Brain microvascular endothelial cell (primary cell): ENCODE results near the gene ARMC7.
"Not testable (repeated sequence)": the region's sequence is repeated elsewhere in the genome, so short reads cannot be mapped to it uniquely, and the experiment has no call there.

ENCODE experiments used
- DNase-seq: peaks from one replicate; pipeline ENCODE4 v3.0.0-alpha.2; 2020
- H3K27ac ChIP-seq: fragments of 250-450 bp; sonication (Bioruptor Pico); 2 replicates; pipeline ENCODE4 v1.5.1; 2020; ENCODE audit warnings: mild to moderate bottlenecking, moderate library complexity
- H3K27me3 ChIP-seq: fragments of 250-450 bp; sonication (Bioruptor Pico); replicated peaks from 2 replicates; pipeline ENCODE4 v1.5.1; 2020; ENCODE audit warnings: mild to moderate bottlenecking
- H3K36me3 ChIP-seq: fragments of 250-450 bp; sonication (Bioruptor Pico); replicated peaks from 2 replicates; pipeline ENCODE4 v1.5.1; 2020; ENCODE audit warnings: mild to moderate bottlenecking
- H3K4me3 ChIP-seq: 2 replicates; pipeline ENCODE4 v1.5.1; 2011; ENCODE audit warnings: low read depth, mild to moderate bottlenecking, control low read depth, low read length, moderate library complexity
- CTCF ChIP-seq: IDR thresholded peaks from 2 replicates; pipeline ENCODE4 v1.5.1; 2011; ENCODE audit warnings: low read depth, mild to moderate bottlenecking, moderate library complexity, low read length, control low read depth, inconsistent platforms; ENCODE audit errors: missing control alignments
- in situ Hi-C: cut with HindIII; loops from 2 replicates; pipeline ENCODE4 v1.10.0; 2017; ENCODE audit warnings: low sequenced_read_pairs, low pct_ligation_motif_present

The ARMC7 gene

GRCh38 chr17:75135946-75136345 lies 26.2 kb downstream of the ARMC7 start:
- peaks cover 12% of the 10 kb centered on the region for H3K36me3 ChIP-seq
- DNase-seq, result no peak

GRCh38 chr17:75137762-75138161 lies 28.0 kb downstream of the ARMC7 start:
- H3K27me3 ChIP-seq, DNase-seq, H3K4me3 ChIP-seq, in situ Hi-C loops, H3K27ac ChIP-seq: not testable (repeated sequence)
- peaks cover 27% of the 10 kb centered on the region for H3K36me3 ChIP-seq

More at GRCh38 chr17:75135946-75136345, 26.2 kb downstream of the ARMC7 start:
- in situ Hi-C loops, result no loop called here
- Histone ChIP-seq H3K27me3 (no peaks in the 10 kb centered on the region), H3K4me3 (no peak overlapping the region), H3K27ac (no peak overlapping the region)
- TF ChIP-seq CTCF, result no peak

GRCh38 chr17:75138519-75138918 lies 28.8 kb downstream of the ARMC7 start:
- Histone ChIP-seq H3K36me3 (peaks cover 35% of the 10 kb centered on the region), H3K4me3 (no peak overlapping the region), H3K27me3 (no peaks in the 10 kb centered on the region), H3K27ac (no peak overlapping the region)
- TF ChIP-seq CTCF, result no peak
- no peak for DNase-seq
- in situ Hi-C loops, result no loop called here

GRCh38 chr17:75142236-75142971 lies 32.6 kb downstream of the ARMC7 start:
- no peak for DNase-seq
- Histone ChIP-seq H3K36me3 (peaks cover 62% of the 10 kb centered on the region), H3K27ac (no peak overlapping the region), H3K27me3 (no peaks in the 10 kb centered on the region), H3K4me3 (no peak overlapping the region)
- in situ Hi-C loops, result no loop called here
- TF ChIP-seq CTCF, result no peak

- no peak for DNase-seq
- no peaks in the 10 kb centered on the region for H3K27me3 ChIP-seq
- no peak overlapping the region for H3K4me3 ChIP-seq
- H3K36me3 ChIP-seq, result peaks cover 70% of the 10 kb centered on the region
- in situ Hi-C loops, result no loop called here
- no peak overlapping the region for H3K27ac ChIP-seq
- TF ChIP-seq CTCF, result no peak
These were observed 35.2 kb downstream of the ARMC7 start for GRCh38 chr17:75144816-75145512.

GRCh38 chr17:75146592-75146991 lies 36.8 kb downstream of the ARMC7 start:
- Histone ChIP-seq H3K27me3 (no peaks in the 10 kb centered on the region), H3K27ac (no peak overlapping the region), H3K4me3 (no peak overlapping the region), H3K36me3 (peaks cover 63% of the 10 kb centered on the region)
- DNase-seq, result no peak
- TF ChIP-seq CTCF, result no peak
- in situ Hi-C loops, result no loop called here
